Activated B cell treated with CpG ODN at 0.5 μM for 24 hours (primary cell): ENCODE results near the gene ASMT. TPM values are rescaled to one million over a fixed set of nuclear protein-coding genes. Genes with fewer than 3 reads are reported as not detected.

Experiments
- ATAC-seq: fragments of 200-7000 bp; cut with Tn5 transposase; one replicate; pipeline ENCODE4 v1.10.0; 2021; ENCODE audit warnings: low read depth, mild to moderate bottlenecking, moderate library complexity
- CTCF ChIA-PET: fragments of 350-600 bp; sonication (Branson Sonifier 250); formaldehyde crosslinking; loops from one replicate; lab custom pipeline; 2021; ENCODE audit warnings: antibody characterized with exemption; lab: Charles Lee
- POLR2A ChIA-PET: fragments of 350-600 bp; sonication (Branson Sonifier 250); formaldehyde crosslinking; loops from one replicate; lab custom pipeline; 2021; ENCODE audit warnings: antibody characterized with exemption; lab: Charles Lee
- DNase-seq: peaks from one replicate; pipeline ENCODE4 v3.0.0; 2022
- H3K27ac Mint-ChIP-seq: one replicate; pipeline ENCODE4 v1.8.0; 2020; ENCODE audit warnings: mixed read lengths
- H3K27me3 Mint-ChIP-seq: one replicate; pipeline ENCODE4 v1.8.0; 2021; ENCODE audit warnings: mixed read lengths
- H3K36me3 Mint-ChIP-seq: one replicate; pipeline ENCODE4 v1.8.0; 2021; ENCODE audit warnings: low read depth, mixed read lengths
- H3K4me1 Mint-ChIP-seq: one replicate; pipeline ENCODE4 v1.8.0; 2021; ENCODE audit warnings: mixed read lengths
- H3K4me3 Mint-ChIP-seq: one replicate; pipeline ENCODE4 v1.8.0; 2020; ENCODE audit warnings: mild to moderate bottlenecking, mixed read lengths
- H3K9me3 Mint-ChIP-seq: one replicate; pipeline ENCODE4 v1.8.0; 2020; ENCODE audit warnings: mixed read lengths
- CTCF ChIP-seq: fragments of 200-600 bp; IDR thresholded peaks from one replicate; pipeline ENCODE4 v1.8.0; 2022; ENCODE audit warnings: antibody characterized with exemption, mild to moderate bottlenecking
- intact Hi-C: fragments of 100-400 bp; cut with micrococcal nuclease; formaldehyde crosslinking; loops from one replicate; pipeline ENCODE4 v1.15.1; 2024
- total RNA-seq: library from RNA; stranded (reverse); gene quantifications from 2 replicates; pipeline ENCODE4 v1.2.3, GENCODE V29; 2022

The ASMT gene
- total RNA-seq, 1 donor from 2014 or later = 0.44 TPM

- no peak for ATAC-seq
- H3K4me1 Mint-ChIP-seq = peaks cover 29% of the 10 kb centered on the region
- DNase-seq = no peak
- H3K36me3 Mint-ChIP-seq = peaks cover 3% of the 10 kb centered on the region
- ChIA-PET POLR2A (no interaction called here), CTCF (no interaction called here)
- no peaks in the 10 kb centered on the region for H3K9me3 Mint-ChIP-seq
- no peaks in the 10 kb centered on the region for H3K27me3 Mint-ChIP-seq
- TF ChIP-seq CTCF = no peak
- H3K4me3 Mint-ChIP-seq = no peak overlapping the region
- H3K27ac Mint-ChIP-seq = no peak overlapping the region
- intact Hi-C loops = loop anchor here (2.0 to 10.0 kb wide), 4 partner anchors 415 to 1037 kb away; no protein-coding TSS in a partner anchor
Observed at GRCh38 chrX:1659664-1660461, 45.0 kb downstream of the ASMT start.

GRCh38 chrX:1661048-1661921 lies 46.4 kb downstream of the ASMT start:
- no peak for TF ChIP-seq CTCF
- H3K4me3 Mint-ChIP-seq = peak overlapping the region; percentile 86
- ATAC-seq = peak; percentile 87

GRCh38 chrX:1661922-1662221 lies 47.0 kb downstream of the ASMT start:
- peak overlapping the region; percentile 86 for H3K4me3 Mint-ChIP-seq
- H3K4me1 Mint-ChIP-seq = peaks cover 29% of the 10 kb centered on the region
- intact Hi-C loops = loop anchor here (1.0 to 5.0 kb wide), 7 partner anchors 10 to 1035 kb away; partner anchors contain the start of gene SLC25A6
- DNase-seq = no peak
- no peak for ATAC-seq
- ChIA-PET CTCF (no interaction called here), POLR2A (no interaction called here)
- no peak for TF ChIP-seq CTCF
- H3K27ac Mint-ChIP-seq = peak overlapping the region; percentile 90
- H3K27me3 Mint-ChIP-seq = no peaks in the 10 kb centered on the region
- H3K9me3 Mint-ChIP-seq = no peaks in the 10 kb centered on the region
- peaks cover 16% of the 10 kb centered on the region for H3K36me3 Mint-ChIP-seq

More at GRCh38 chrX:1661048-1661921, 46.4 kb downstream of the ASMT start:
- peaks cover 29% of the 10 kb centered on the region for H3K4me1 Mint-ChIP-seq
- POLR2A ChIA-PET = no interaction called here
- no peaks in the 10 kb centered on the region for H3K9me3 Mint-ChIP-seq
- peaks cover 12% of the 10 kb centered on the region for H3K36me3 Mint-ChIP-seq
- DNase-seq = peak; percentile 61
- CTCF ChIA-PET = no interaction called here
- H3K27me3 Mint-ChIP-seq = no peaks in the 10 kb centered on the region
- intact Hi-C loops = loop anchor here (1.0 to 5.0 kb wide), 7 partner anchors 9 to 1036 kb away; partner anchors contain the start of gene SLC25A6
- H3K27ac Mint-ChIP-seq = peak overlapping the region; percentile 90

- no peak overlapping the region for H3K27ac Mint-ChIP-seq
Observed at GRCh38 chrX:1667566-1667965, 52.7 kb downstream of the ASMT start.

More at GRCh38 chrX:1667566-1667965, 52.7 kb downstream of the ASMT start:
- Mint-ChIP-seq H3K4me3 (no peak overlapping the region), H3K4me1 (peaks cover 3% of the 10 kb centered on the region), H3K36me3 (peaks cover 32% of the 10 kb centered on the region), H3K27me3 (no peaks in the 10 kb centered on the region), H3K9me3 (no peaks in the 10 kb centered on the region)
- intact Hi-C loops = no loop called here
- no peak for DNase-seq
- POLR2A ChIA-PET = no interaction called here
- TF ChIP-seq CTCF = no peak
- CTCF ChIA-PET = no interaction called here
- ATAC-seq = no peak
